ENCODE results near the gene RSL1D1. TPM values are rescaled to one million over a fixed set of nuclear protein-coding genes. Genes with fewer than 3 reads are reported as not detected.
"Not testable (repeated sequence)": the region's sequence is repeated elsewhere in the genome, so short reads cannot be mapped to it uniquely, and the experiment has no call there.

RSL1D1 gene
- total RNA-seq, 2 experiments from 2014 or later = 287 to 296 TPM

GRCh38 chr16:11841026-11841425 is 10.3 kb downstream of the RSL1D1 start:
- Mint-ChIP-seq H3K27me3 (no peaks in the 10 kb centered on the region), H3K27ac (no peak overlapping the region), H3K36me3 (peaks cover 67% of the 10 kb centered on the region), H3K4me1 (ENCODE audit: low read depth) (no peaks in the 10 kb centered on the region), H3K9me3 (no peaks in the 10 kb centered on the region), H3K4me3 (no peak overlapping the region)
- ChIA-PET CTCF (no interaction called here), POLR2A (interaction anchor here (0.9 to 1.2 kb wide), 3 partner anchors 8 to 43 kb away, joined by 3 to 4 read pairs (median 3); partner anchors contain the start of gene RSL1D1)
- no peak for DNase-seq
- intact Hi-C loops (cut with micrococcal nuclease) = no loop called here

GRCh38 chr16:11836650-11837244 is 14.6 kb downstream of the RSL1D1 start:
- CTCF ChIA-PET = no interaction called here
- H3K4me1 Mint-ChIP-seq (ENCODE audit: low read depth) = no peaks in the 10 kb centered on the region
- H3K27me3 Mint-ChIP-seq = no peaks in the 10 kb centered on the region
- DNase-seq = no peak
- intact Hi-C loops (cut with micrococcal nuclease) = no loop called here
- H3K27ac Mint-ChIP-seq = no peak overlapping the region
- POLR2A ChIA-PET = interaction anchor here (0.6 kb wide), 2 partner anchors 10 to 54 kb away, joined by 3 read pairs; no protein-coding TSS in a partner anchor
- no peaks in the 10 kb centered on the region for H3K9me3 Mint-ChIP-seq
- peaks cover 39% of the 10 kb centered on the region for H3K36me3 Mint-ChIP-seq
- no peak overlapping the region for H3K4me3 Mint-ChIP-seq

- Mint-ChIP-seq H3K4me1 (ENCODE audit: low read depth) (no peaks in the 10 kb centered on the region), H3K36me3 (peaks cover 33% of the 10 kb centered on the region), H3K27me3 (no peaks in the 10 kb centered on the region), H3K27ac (no peak overlapping the region), H3K4me3 (no peak overlapping the region), H3K9me3 (no peaks in the 10 kb centered on the region)
- no peak for DNase-seq
- intact Hi-C loops (cut with micrococcal nuclease) = no loop called here
- ChIA-PET POLR2A (interaction anchor here (0.6 kb wide), 2 partner anchors 11 to 53 kb away, joined by 3 read pairs; no protein-coding TSS in a partner anchor), CTCF (no interaction called here)
Measured at GRCh38 chr16:11835891-11836649, 15.3 kb downstream of the RSL1D1 start.

DNA sequence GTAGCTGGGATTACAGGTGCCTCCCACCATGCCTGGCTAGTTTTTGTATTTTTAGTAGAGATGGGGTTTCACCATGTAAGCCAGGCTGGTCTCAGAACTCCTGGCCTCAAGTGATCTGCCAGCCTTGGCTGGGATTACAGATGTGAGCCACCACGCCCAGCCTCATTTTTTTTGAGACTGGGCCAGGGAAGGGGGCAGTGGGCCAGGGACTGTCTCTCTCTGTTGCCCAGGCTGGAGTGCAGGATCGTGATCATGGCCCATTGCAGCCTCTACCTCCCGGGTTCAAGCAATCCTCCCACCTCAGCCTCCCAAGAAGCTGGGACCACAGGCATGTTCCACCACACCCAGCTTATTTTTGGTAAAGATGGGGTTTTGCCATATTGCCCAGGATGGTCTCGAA is 16.0 kb downstream of the RSL1D1 start:
- CTCF ChIA-PET = interaction anchor here (0.6 kb wide), 1 partner anchor 864 kb away, joined by 3 read pairs; no protein-coding TSS in a partner anchor
- H3K27me3 Mint-ChIP-seq = no peaks in the 10 kb centered on the region

GRCh38 chr16:11833951-11834695 is 17.2 kb downstream of the RSL1D1 start:
- Mint-ChIP-seq H3K4me3 (no peak overlapping the region), H3K27ac (no peak overlapping the region), H3K4me1 (ENCODE audit: low read depth) (no peaks in the 10 kb centered on the region), H3K27me3 (no peaks in the 10 kb centered on the region), H3K9me3 (no peaks in the 10 kb centered on the region), H3K36me3 (peaks cover 16% of the 10 kb centered on the region)
- intact Hi-C loops (cut with micrococcal nuclease) = no loop called here
- ChIA-PET POLR2A (no interaction called here), CTCF (no interaction called here)
- DNase-seq = no peak

More for the DNA sequence above, 16.0 kb downstream of the RSL1D1 start:
- no peak overlapping the region for H3K4me3 Mint-ChIP-seq
- H3K36me3 Mint-ChIP-seq = peaks cover 28% of the 10 kb centered on the region
- no peaks in the 10 kb centered on the region for H3K9me3 Mint-ChIP-seq
- DNase-seq = no peak
- POLR2A ChIA-PET = no interaction called here
- no peaks in the 10 kb centered on the region for H3K4me1 Mint-ChIP-seq (ENCODE audit: low read depth)
- no peak overlapping the region for H3K27ac Mint-ChIP-seq
- intact Hi-C loops (cut with micrococcal nuclease) = no loop called here

- H3K4me3 Mint-ChIP-seq = no peak overlapping the region
- H3K27ac Mint-ChIP-seq = no peak overlapping the region
- intact Hi-C loops (cut with micrococcal nuclease) = no loop called here
- ChIA-PET CTCF (no interaction called here), POLR2A (no interaction called here)
- H3K9me3 Mint-ChIP-seq = no peaks in the 10 kb centered on the region
- no peaks in the 10 kb centered on the region for H3K27me3 Mint-ChIP-seq
- no peaks in the 10 kb centered on the region for H3K36me3 Mint-ChIP-seq
- H3K4me1 Mint-ChIP-seq (ENCODE audit: low read depth) = no peaks in the 10 kb centered on the region
- no peak for DNase-seq
Measured at GRCh38 chr16:11828696-11829095, 22.6 kb downstream of the RSL1D1 start.

DNA sequence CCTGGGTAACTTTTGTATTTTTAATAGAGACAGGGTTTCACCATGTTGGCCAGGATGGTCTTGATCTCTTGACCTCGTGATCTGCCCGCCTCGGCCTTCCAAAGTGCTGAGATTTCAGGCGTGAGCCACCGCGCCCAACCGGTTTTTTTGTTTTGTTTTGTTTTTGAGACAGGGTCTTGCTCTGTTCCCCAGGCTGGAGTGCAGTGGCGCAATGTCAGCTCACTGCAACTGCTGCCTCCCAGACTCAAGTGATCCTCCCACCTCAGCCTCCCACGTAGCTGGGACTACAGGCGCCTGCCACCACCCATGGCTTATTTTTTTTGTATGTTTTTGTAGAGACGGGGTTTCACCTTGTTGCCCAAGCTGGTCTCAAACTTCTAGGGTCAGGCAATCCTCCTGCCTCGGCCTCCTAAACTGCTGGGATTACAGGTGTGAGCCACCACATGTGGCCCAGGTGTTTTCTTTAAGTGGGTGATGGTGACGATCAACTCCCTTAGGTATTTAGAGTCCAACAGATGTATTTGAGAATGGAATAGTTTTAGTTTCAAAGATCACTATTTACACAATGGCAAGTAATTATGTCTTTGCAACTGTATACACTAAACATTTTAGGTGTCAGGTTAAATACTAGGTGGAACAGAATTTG is 25.7 kb downstream of the RSL1D1 start:
- H3K9me3 Mint-ChIP-seq; intact Hi-C loops (cut with micrococcal nuclease); DNase-seq; H3K27ac Mint-ChIP-seq; H3K4me1 Mint-ChIP-seq (ENCODE audit: low read depth); H3K36me3 Mint-ChIP-seq; H3K27me3 Mint-ChIP-seq; H3K4me3 Mint-ChIP-seq; CTCF ChIA-PET: not testable (repeated sequence)
- POLR2A ChIA-PET = interaction anchor here (0.9 kb wide), 1 partner anchor 28 kb away, joined by 3 read pairs; the partner anchor contains the start of gene ZC3H7A

DNA sequence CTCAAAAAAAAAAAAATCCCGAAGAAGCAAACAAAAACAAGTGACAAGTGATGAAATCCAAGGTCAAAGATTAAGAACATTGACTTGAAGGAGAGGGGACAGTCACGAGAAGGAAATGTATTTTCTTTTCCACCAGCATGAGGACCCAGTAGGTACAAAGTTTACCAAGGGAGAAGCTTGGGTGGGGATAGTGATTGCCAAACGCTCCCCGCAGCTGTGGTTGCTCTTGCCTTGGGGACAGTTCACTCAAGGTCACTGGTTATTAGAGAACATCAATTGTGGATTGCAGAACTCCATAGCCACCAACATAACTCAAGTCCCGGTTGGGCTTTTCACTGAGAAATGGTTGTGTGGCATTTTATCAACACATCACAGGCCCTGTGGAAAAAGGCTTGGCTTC is 27.0 kb downstream of the RSL1D1 start:
- Mint-ChIP-seq H3K9me3 (no peaks in the 10 kb centered on the region), H3K27ac (no peak overlapping the region), H3K27me3 (no peaks in the 10 kb centered on the region), H3K36me3 (no peaks in the 10 kb centered on the region), H3K4me1 (ENCODE audit: low read depth) (no peaks in the 10 kb centered on the region), H3K4me3 (no peak overlapping the region)
- intact Hi-C loops (cut with micrococcal nuclease) = no loop called here
- ChIA-PET POLR2A (no interaction called here), CTCF (interaction anchor here (0.6 kb wide), 1 partner anchor 18 kb away, joined by 3 read pairs; no protein-coding TSS in a partner anchor)
- DNase-seq = no peak

DNA sequence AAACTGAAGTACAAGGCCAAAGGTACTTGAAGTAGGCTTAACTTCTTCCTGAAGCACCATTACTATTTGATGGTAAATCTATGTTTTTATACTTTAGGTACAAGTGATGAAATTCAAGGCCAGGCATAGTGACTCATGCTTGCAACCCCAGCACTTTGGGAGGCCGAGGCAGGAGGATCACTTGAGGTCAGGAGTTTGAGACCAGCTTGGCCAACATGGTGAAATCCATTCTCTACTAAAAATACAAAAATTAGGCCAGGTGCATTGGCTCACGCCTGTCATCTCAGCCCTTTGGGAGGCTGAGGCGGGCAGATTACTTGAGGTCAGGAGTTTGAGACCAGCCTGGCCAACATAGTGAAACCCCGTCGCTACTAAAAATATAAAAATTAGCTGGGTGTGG is 27.7 kb downstream of the RSL1D1 start:
- intact Hi-C loops (cut with micrococcal nuclease); H3K36me3 Mint-ChIP-seq; DNase-seq; H3K27ac Mint-ChIP-seq; H3K4me3 Mint-ChIP-seq; CTCF ChIA-PET; H3K9me3 Mint-ChIP-seq; POLR2A ChIA-PET; H3K27me3 Mint-ChIP-seq; H3K4me1 Mint-ChIP-seq (ENCODE audit: low read depth): not testable (repeated sequence)

DNA sequence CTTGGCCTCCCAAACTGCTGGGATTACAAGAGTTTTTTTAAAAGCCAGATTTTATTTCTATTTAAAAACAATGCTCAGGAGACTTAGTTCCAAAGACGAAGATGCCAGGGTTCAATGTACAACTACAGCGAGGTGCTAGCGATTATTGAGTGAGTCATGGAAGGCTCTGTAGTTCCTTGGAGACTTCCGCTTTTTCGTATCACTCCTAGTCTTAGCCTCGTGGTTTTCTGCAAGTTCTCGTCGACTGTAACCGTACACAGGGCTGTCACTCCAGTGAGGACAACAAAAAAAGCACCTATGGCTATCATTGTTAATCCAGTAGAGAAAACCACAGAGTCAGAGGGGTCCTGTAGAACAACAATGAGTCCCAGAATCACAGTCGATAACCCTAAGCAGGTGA is 31.5 kb downstream of the RSL1D1 start:
- H3K9me3 Mint-ChIP-seq = no peaks in the 10 kb centered on the region
- no peak overlapping the region for H3K4me3 Mint-ChIP-seq
- POLR2A ChIA-PET = no interaction called here
- H3K4me1 Mint-ChIP-seq (ENCODE audit: low read depth) = no peaks in the 10 kb centered on the region
- no peaks in the 10 kb centered on the region for H3K27me3 Mint-ChIP-seq
- H3K36me3 Mint-ChIP-seq = no peaks in the 10 kb centered on the region
- CTCF ChIA-PET = no interaction called here
- no peak for DNase-seq
- intact Hi-C loops (cut with micrococcal nuclease) = no loop called here
- no peak overlapping the region for H3K27ac Mint-ChIP-seq

GRCh38 chr16:11818970-11819369 is 32.4 kb downstream of the RSL1D1 start:
- H3K36me3 Mint-ChIP-seq; POLR2A ChIA-PET; H3K27me3 Mint-ChIP-seq; H3K27ac Mint-ChIP-seq; DNase-seq; CTCF ChIA-PET; H3K4me1 Mint-ChIP-seq (ENCODE audit: low read depth); H3K4me3 Mint-ChIP-seq; H3K9me3 Mint-ChIP-seq; intact Hi-C loops (cut with micrococcal nuclease): not testable (repeated sequence)

- ChIA-PET CTCF (no interaction called here), POLR2A (no interaction called here)
- H3K9me3 Mint-ChIP-seq = no peaks in the 10 kb centered on the region
- peaks cover 3% of the 10 kb centered on the region for H3K4me1 Mint-ChIP-seq (ENCODE audit: low read depth)
- H3K36me3 Mint-ChIP-seq = no peaks in the 10 kb centered on the region
- H3K27me3 Mint-ChIP-seq = no peaks in the 10 kb centered on the region
- DNase-seq = no peak
- no peak overlapping the region for H3K4me3 Mint-ChIP-seq
- intact Hi-C loops (cut with micrococcal nuclease) = no loop called here
- H3K27ac Mint-ChIP-seq = no peak overlapping the region
Measured at GRCh38 chr16:11816123-11816522, 35.2 kb downstream of the RSL1D1 start.

Measured in activated CD4-positive, alpha-beta memory T cell treated with anti-CD3 and anti-CD28 coated beads for 36 hours (primary cell).